ENCODE results near the gene MAP2K6.
"Not testable (repeated sequence)": the region's sequence is repeated elsewhere in the genome, so short reads cannot be mapped to it uniquely, and the experiment has no call there.

The MAP2K6 gene

DNA sequence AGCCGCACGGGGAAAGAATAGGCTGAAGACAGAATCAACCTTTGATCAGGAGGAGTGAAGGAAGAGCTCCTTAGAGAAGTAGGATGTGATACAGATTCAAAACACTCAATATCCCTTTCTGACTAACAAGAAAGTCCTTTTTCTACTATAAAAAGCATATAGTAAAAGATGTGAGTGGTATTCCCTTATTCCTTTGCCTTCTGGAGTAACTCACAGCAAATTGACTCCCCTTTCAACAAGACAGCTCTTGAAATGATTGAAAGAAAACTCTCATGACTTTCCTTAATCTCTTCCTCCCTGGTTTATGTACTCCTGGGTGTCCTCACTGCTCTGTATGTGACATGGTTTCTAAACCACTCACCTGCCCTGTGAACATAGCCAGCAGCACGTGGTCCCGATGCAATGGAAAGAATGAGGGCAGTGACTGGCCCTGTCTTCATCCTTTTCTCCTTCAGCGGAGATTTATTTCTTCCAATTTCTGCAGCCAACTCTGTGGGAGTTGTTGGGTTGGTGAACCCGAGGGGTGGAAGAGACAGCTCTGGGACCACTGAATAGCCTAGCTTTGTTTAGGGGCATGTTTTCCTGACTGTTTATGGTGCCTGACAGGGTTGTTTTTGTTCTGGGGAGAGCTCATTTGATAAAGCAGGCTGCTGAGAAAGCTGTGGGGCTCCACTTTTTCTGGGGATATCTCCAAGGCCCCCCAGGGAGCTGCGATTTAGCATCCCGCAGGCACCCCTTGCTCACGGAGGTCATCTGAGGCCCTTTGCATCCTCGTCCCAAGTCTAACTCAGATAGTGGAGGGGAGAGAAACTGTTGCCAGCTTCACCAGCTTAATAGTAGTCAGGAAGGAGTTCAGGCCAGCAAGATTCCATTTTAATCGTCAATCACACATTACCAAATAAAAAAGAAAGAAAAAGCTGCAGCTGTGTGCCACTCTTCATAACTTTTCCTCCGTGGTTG, 46.7 kb downstream of the MAP2K6 start:
- no peak for DNase-seq

DNA sequence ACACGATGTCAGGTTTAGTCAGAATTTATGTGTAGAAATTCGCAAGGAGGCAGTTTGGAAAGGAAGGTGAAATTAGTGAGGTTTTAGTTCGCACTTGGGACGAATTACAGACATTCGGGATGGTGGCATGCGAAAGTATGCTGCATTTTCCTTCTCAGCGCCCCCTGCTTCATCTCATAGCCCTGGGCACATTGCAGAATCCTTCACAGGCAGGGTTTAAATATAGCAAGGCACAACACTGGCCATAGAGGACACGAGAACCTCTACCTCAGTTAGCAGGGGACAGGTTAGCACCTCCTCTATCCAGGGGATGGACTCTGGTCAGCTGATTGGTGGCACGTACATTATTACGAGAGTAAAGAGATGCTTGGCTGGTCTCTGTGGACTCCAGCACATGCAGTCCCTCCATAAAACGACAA, 47.5 kb downstream of the MAP2K6 start:
- DNase-seq = no peak

DNA sequence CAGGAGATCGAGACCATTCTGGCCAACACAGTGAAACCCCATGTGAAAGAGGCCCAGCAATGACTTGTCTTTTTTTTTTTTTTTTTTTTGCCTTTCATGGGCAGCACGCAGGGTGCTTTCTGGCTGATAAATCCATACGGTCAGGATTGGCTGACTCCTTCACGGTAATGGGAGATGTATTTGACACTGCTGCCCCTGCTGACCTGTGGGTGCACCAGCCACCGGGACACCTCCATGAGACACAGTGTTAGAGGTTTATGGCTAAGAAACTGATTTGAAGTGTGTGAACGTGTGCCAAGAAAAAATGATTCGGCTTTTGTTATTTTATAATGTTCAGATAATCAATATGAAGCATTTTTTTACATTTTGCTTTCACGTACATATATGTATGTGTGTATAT, 48.4 kb downstream of the MAP2K6 start:
- DNase-seq = no peak

DNA sequence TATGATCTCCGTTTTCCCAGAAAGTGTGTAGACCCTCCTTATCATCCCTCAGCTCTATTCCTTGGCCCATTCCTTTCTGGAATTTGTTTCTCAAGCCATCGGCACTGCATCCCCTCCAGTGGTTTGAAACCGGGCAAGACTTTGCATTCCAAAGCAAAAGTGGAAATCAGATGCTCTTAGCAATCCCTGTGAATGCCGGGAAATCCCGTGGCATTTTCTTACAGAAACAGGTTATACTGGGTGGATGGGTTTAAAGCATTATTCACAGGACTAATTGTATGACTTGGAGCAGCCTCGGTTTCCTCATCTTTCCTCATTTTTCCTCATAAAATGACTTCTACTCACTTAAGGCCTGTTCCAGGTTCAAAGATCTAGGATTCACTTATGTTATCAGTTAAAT, 52.0 kb downstream of the MAP2K6 start:
- no peak for DNase-seq

DNA sequence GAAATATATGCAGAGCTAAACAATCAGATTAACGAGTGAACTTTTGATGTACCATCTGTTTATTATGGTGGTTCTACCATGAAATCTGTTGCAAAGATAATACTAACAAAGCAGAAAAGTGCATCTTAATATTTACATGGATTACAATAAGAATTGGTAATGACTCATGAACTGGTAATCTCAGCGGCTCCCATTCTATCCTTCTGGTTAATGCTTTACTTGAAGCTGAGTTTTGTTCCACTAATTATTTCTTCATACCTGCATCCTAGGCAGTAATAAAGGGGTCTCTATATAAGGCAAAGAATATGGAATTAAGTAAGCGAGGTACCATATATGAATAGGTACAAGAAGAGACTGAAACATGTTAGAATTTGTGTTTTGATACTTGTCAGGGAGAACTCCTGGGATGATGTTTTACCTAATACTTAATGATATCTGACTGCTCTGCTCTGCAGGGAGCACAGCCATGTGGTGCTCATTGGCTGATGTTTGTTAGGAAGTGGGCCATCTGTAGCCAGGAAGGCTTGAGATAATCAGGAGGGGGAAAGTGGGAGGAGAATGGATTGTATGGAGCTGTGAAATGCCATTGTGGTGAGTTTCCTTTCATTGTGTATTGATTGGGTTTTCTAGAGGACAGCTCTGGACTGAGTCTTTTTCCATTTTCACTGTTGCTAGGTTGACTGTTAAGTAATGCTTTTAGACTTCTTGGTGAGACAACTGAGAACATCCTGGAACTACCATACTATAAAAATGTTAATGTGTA, 52.6 kb downstream of the MAP2K6 start:
- no peak for DNase-seq

DNA sequence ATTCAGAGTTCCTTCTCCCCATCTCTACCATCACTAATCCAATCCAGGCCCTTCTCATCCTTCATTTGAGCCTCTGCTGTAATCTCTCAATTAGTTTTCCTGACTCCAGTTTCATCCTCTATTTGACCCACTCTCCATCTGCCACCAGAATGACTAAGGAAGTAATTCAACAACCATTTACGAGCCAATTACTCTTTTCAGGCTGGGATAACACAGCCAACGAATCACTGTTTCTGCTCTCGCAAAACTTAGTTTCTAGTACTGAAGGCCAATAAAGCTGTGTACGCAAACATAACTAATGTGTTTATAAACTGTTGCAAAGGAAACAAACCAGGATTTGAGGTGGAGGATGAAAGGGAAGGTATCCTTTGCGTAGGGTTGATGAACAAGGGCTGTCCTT, 53.7 kb downstream of the MAP2K6 start:
- DNase-seq = no peak

DNA sequence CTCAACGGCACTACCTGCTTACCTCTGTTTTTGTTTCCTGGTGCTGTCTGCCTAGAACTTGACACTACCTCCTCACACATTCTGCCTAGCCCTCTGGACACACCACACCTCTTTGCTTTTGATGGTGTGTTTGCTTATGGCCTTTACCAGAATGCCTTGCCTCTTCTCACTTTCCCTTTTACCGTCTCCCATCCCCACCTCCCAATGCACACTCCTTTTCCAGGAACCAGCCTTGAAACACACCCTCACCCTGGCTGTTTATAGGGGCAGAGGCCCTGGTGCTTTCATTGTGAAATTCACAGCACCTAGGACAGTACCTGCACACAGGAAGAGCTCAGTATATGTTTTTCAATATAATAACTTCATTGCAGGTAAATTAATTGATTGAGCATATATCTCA, 56.2 kb downstream of the MAP2K6 start:
- no peak for DNase-seq

DNA sequence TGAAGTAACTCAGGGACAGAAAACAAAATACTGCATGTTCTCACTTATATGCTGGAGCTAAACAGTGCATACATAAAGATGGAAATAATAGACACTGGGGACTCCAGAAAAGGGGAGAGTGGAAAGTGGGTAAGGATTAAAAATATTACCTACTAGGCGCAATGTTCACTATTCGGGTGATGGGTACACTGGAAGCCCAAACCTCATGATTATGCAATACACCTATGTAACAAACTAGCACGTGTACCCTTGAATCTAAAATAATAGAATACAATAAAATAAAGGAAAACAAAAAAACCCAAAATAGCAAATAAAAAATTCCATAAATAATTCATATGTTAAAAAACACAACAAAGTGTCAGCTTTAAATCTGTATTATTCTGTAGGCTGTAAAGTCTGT, 56.9 kb downstream of the MAP2K6 start:
- no peak for DNase-seq

DNA sequence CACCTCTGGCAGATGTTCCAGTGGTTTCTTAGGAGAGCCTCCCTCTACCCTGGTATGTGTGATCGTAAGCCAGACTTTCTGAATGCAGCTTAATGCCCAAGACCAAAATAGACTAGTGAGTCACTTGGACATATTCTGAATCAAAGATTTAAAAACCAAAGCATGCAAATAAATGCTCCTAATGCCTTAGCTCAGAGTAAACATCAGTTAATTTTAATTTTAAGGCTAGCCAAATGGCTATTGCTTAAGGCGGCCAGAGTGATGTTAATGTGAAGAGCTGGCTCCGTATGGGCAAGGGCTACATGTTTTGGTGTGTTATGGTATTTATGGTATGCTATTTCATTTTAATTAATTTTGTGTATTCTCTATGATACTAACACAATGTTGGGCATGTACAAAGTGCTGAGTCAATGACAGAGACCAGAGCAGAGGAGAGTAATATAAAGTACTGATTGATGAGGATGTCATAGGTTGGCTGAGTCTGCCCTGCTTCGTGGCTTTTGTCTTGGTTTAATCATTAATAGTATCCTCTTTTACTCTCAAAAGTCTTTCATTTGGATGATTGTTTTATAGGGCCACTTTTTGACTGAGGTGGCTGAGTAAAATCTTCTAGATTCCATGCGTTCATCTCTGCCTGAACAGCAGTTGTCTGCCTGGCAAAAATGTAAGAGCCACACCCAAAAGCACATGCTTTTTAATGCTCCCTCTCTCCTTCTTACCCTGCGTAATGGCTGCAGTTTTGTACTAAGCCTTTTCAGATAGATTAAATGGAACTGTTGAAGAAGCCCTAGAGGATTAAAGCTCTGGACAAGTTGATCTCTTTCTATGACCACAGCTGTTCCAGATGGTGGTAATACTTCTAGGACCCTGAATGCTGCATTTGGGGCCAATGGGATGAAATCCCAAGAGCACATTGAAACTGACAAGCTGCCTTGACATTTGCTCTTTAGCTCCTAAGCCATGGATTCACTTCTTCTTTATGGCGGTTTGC, 59.6 kb downstream of the MAP2K6 start:
- no peak for DNase-seq

DNA sequence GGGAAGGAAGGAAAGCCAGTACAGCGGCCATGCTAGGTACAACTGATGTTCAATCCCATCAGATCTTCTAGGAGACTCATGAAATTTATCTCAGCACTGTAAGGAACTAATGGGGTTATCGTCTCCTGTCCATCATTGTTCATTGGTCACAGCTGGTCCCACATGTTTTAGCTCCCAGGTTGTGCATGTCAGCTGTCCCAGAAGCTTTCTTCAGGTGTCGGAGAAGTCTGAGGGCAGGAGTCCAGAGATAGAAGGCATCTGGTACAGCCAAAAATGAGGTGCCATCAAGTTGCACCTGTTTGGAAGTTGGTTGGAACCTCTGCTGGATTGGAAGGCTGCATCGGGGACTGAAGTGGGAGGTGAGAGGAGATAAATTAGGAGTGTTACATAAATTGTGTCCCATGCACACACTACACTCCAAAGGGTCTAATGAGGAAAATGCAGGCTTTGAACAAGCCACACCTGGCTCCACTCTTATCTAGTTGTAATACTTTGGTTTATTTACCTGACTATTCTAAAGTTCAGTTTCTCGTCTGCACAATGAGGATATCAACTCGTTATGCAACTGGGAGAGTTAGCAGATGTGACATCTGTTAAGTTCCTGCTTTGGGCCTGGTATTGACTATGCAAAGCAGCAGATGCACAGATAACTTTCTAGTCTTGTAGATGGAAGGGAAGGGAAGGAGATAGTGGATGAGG, 62.9 kb downstream of the MAP2K6 start:
- DNase-seq = no peak

DNA sequence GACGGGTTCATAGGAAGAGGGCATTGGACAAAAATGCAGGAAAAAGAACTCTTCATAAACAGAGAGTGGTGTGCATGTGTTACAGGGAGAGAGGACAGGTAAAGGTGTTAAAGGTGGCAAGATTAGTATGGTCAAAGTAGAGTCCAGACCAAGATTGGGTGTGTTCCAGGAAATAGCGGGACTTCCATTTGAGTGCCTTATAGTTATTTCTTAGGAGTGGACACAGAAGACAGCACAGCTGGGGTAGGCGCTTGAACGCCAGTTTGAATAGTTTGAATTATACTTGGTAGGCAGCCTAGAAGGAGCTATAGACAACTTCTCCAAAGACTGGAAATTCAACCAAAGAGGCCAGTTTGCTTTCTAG, 63.4 kb downstream of the MAP2K6 start:
- DNase-seq = no peak

DNA sequence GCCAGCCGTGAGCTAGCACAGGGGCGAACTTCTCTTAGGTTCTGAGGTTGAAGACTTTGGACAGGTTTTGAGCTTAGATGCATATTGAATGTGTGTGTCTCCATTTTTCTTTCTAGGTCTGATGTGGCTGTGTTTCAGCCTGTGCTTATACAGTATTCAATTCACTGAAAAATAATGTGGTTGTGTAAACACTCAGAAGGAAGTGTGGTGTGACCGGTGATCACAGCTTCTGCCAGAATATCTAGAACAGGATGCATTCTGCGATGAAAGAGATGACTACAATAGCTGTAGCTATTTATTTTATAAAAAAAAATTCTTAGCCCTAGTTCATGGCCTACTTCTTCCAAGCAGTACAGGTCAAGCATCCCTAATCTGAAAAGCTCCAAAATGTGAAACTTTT, 64.4 kb downstream of the MAP2K6 start:
- no peak for DNase-seq

DNA sequence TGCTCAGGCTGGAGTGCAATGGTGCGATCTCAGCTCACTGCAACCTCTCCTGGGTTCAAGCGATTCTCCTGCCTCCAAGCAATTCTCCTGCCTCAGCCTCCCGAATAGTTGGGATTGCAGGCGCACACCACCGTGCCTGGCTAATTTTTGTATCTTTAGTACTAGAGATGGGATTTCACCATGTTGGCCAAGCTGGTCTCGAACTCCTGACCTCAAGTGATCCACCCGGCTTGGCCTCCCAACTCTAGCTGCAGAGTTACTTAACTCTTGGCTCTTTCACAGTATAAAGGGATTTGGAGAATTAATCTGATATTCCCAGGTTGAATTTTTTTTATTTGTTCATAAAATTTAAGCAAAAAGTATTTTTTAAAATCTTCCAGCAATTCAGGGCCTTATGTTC, 65.3 kb downstream of the MAP2K6 start:
- not testable (repeated sequence) for DNase-seq

DNA sequence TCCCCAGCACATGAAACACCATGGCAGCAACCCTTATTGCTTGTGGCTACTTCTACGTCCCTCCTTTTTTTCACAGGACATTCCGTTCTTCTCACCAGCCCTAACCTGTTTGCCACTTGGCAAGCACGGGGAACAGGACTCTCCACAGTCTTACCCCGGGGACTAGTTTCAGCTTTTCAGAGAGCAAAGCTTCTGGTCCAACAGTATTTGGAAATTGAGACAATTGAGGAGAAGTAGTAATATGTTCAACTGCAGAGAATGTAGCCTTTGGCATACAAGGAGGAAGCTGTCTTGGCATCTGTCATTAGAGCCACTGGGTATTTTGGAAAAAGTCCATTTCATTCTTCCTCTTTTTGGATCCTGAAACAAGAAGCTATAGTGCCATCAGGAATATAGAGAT, 65.7 kb downstream of the MAP2K6 start:
- no peak for DNase-seq

DNA sequence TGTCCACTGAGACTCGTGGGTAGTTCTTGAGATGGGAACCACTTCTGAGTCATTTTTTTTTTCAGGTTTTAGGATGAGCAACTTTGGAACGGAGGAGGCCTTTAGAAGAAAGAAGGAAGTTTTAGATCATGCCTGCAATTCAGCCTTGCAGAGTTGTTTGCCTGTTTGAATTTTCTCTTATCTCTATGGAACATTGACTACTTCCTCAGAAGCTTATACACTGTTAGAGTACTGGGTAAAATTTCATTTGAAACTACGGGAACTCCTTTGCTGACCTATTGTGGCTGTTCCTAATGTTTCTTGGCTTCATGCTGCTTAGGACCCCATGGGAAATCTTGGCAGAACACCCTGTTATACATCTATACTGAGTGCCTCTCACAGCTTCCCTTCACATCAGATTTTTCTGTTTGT, 70.8 kb downstream of the MAP2K6 start:
- DNase-seq = no peak

DNA sequence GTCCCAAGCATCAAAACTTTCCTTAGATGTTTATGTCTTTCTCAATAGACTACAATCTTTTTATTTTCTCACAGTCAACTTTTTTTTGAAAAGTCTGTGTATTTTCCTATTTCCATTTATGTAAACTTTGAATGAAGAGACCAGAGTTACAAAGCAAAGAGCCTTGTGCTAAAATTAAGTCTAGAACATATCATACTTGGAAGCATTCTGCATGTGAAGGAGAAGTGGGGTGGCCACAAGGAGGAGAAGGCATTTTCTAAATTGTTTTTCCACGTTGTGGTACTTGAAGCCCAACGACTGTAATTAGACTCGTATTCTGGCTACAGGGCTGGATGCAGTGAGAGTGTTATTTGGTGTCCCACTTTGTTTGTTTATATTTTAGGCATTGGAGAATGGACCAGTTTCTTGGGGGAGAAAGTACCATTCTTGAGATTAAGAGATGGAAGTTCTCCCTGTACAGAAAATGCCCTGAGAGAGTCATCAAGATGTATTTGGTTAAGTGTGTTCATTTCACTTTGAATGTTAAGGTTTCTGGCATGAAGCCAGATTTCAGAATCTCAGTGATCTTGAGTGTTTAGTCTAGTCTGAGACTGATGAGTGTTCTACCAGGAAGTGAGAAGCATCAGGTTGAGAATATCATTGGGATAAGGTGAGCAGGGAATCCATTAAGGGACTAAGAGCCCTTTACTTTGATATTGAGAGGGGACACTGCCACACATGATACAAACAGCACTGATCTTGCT, 71.6 kb downstream of the MAP2K6 start:
- DNase-seq = no peak

DNA sequence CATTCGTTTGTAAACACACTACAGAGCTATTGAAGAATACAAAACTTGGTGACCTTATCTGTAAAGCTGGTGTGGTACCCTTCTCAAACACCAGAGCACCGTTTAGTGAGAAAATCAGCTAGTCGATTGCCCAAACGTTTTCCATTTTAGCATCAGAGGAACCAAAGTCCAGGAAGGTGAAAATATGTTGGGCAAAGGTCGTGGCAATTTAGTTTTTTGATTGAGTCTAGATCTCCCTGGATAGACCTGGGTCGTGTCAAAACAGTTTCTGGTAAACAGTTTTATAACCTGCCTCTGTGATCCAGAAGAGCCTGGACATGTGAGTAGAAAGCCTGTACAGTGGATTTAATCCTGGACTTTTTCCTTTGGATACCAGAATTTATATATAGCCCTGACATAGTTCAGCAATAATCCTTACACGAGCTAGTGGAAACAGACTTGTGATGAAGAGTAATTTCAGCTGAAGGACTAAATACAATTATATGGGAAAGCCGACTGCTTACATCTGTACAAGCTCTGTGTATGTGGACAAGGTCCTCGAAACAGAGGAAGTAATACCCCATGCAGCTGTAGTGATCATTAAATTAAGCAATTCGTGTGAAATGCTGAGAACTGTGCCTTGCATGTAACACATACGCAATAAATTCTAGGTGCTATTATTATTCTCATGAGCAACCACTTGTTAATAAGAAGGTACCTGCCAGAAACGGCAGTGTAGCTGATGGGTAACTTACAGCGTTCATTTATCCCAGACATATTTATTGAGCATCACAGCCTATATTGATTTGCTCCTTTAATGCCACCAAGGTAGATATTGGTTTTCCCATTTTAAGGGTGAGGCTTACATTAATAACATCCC, 72.5 kb downstream of the MAP2K6 start:
- no peak for DNase-seq

DNA sequence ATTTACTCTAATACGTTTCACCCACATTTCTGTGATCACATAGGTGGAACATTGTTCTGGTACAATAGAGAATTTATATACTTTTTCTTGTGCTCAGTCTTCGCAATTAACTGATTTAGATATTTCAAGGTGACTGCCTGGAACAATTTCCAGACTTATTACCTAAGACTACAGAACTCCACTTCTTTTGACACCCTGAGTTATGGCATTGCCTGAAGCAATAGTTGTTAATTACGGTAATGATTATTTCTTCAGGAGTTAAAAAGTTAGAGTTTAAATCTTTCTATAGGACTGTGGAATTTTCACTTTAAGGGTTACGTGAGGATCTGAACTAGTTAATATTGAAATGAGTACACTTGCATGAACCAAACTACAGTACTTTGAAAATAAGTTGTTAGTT, 74.8 kb downstream of the MAP2K6 start:
- DNase-seq = no peak

DNA sequence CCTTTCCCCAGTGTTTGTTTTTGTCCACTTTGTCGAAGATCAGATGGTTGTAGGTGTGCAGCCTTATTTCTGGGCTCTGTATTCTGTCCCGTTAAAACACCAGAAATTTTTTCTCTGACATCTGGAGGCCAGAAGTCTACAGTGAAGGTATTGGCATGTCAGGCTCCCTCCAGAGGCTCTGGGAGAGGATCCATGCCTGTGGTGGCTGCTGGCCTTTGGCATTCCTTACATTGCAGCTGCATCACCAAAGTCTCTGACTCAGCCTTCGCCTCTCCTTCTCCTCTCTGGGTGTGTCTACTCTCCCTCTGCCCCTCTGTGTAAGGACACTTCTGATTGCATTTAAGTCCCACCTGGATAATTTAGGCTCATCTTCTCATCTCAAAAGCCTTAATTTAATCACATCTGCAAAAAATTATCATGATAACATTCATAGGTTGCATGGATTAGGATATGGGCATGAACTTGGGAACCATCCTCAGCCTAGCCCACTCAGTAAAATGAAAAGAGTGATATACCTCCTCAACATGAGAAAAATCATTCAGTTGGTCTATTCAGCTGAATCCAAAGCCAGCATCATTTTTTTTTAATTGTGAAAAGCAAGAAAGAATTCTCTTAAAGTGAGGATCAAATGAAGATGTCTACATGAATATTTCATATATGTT, 78.0 kb downstream of the MAP2K6 start:
- no peak for DNase-seq

DNA sequence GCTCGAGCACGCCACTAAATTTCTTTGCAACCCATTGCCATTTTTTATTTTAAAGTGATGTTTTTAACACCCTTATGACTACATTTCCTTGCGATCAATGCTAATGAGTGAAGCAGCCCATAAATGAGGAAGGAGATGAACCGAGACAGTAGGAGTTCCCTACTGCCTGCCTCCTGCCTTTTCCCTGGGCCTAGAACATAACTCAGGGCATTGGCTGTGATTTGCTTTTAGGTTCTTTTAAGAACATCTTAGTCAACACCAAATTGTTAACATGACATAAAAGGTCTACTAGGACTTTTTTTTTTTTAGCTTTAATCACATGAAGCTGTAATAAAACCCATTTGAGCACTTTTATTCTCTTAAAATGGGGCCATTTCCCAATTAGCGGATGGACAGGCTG, 81.3 kb downstream of the MAP2K6 start:
- no peak for DNase-seq

Data from activated gamma-delta T cell treated with Interleukin-2 at 50 U/mL for 16 hours (primary cell).